Measurements from ENCODE around the gene CXCR6.

DNA sequence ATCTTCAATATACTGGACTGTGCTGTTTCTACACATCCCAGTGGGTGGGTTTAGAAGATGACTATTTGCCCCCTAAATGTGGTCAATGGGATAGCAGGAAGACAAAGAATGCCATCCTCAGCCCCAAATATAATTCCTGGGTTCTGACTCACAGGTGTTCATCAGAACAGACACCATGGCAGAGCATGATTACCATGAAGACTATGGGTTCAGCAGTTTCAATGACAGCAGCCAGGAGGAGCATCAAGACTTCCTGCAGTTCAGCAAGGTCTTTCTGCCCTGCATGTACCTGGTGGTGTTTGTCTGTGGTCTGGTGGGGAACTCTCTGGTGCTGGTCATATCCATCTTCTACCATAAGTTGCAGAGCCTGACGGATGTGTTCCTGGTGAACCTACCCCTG is 3.0 kb downstream of the CXCR6 start:
- TF ChIP-seq, protein P1, sequence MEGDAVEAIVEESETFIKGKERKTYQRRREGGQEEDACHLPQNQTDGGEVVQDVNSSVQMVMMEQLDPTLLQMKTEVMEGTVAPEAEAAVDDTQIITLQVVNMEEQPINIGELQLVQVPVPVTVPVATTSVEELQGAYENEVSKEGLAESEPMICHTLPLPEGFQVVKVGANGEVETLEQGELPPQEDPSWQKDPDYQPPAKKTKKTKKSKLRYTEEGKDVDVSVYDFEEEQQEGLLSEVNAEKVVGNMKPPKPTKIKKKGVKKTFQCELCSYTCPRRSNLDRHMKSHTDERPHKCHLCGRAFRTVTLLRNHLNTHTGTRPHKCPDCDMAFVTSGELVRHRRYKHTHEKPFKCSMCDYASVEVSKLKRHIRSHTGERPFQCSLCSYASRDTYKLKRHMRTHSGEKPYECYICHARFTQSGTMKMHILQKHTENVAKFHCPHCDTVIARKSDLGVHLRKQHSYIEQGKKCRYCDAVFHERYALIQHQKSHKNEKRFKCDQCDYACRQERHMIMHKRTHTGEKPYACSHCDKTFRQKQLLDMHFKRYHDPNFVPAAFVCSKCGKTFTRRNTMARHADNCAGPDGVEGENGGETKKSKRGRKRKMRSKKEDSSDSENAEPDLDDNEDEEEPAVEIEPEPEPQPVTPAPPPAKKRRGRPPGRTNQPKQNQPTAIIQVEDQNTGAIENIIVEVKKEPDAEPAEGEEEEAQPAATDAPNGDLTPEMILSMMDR (IDR thresholded peaks at IDR 0.05; ENCODE audit: low read depth, low read length, poor library complexity, severe bottlenecking) = no peak
- TF ChIP-seq EZH2phosphoT487 (IDR thresholded peaks at IDR 0.05; ENCODE audit: borderline replicate concordance, low read length) = no peak

Data from DOHH2 (cell line).